Activated naive CD4-positive, alpha-beta T cell treated with anti-CD3 and anti-CD28 coated beads, Interleukin-2, amount 50 U/mL, for 72 hours (primary cell): ENCODE data around the gene GOLGA7B. TPM values are rescaled to one million over a fixed set of nuclear protein-coding genes. Genes with fewer than 3 reads are reported as not detected.

ENCODE experiments used
- ATAC-seq, 2 donors: fragments of 150-1000 bp; cut with Tn5 transposase; 2 replicates each; pipeline ENCODE4 v1.10.0; 2021; ENCODE audit warnings: mild to moderate bottlenecking in 2 of 2, moderate library complexity in 2 of 2
- DNase-seq, 2 donors: peaks; one replicate each; pipeline ENCODE4 v3.0.0; 2021 to 2022; ENCODE audit warnings: low spot score in 2 of 2
- H3K27ac Mint-ChIP-seq, 2 donors: one replicate each; pipeline ENCODE4 v1.8.0; 2022; ENCODE audit warnings: mild to moderate bottlenecking in 2 of 2, mixed read lengths in 2 of 2
- H3K36me3 Mint-ChIP-seq, 2 donors: one replicate each; pipeline ENCODE4 v1.8.0; 2022; ENCODE audit warnings: mixed read lengths in 2 of 2
- H3K9me3 Mint-ChIP-seq, 2 donors: one replicate each; pipeline ENCODE4 v1.8.0; 2022; ENCODE audit warnings: mixed read lengths in 2 of 2
- total RNA-seq, 2 donors: library from RNA; stranded (reverse); gene quantifications; one replicate each; pipeline ENCODE4 v1.2.3, GENCODE V29; 2022

Gene GOLGA7B
- total RNA-seq, 2 donors from 2014 or later: 0.41 to 0.88 TPM

DNA sequence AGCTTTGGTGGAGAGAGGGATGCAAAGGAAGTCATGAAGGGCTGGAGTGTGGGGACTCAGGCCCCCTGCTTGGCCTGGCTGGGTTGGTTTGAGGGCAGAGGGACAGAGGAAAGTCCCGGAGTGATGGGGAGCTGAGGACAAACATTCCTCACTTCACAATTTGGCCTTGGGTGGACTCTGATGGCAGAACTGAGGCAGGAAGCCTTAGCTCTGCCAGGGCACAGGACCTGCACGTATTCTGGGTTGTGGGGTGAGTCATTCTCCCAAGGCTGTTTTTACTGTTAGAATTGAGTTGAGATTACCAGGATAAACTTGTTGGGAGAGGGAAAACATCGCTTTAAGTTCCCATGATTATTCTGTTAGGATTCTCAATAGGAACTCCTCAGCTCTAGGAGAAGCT is 2.6 kb downstream of the GOLGA7B start:
- Mint-ChIP-seq H3K27ac (peak overlapping the region in 1 of 2 donors; percentile 81), H3K36me3 (no peaks in the 10 kb centered on the region), H3K9me3 (no peaks in the 10 kb centered on the region)
- no peak for ATAC-seq
- DNase-seq: no peak

DNA sequence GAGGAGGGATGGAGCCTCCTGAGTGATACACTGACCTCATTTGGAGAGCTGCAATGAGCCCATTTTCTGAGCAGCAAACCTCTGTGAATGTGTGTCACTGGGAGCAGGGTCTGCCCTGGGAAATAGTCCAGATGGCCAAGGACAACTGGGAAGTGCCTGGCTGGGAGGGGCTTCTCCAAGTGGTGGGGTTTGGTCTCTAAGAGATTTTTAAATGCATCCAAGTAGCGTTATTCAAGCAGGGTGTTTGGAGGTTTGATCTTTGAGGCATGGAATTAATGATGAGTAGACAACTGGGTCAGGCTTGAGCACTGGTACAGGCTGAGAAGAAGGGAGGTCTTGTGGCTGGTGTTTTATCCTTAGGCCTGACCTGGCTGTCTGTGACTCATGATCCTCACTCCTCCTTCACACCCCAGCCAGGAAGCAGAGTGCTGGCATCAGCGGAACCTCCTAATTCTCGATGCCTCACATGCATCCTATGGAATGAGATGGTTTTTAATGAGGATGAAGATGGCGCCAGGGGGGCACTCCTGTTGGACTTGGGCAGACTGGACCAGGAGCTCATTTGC is 3.3 kb downstream of the GOLGA7B start:
- no peak for DNase-seq
- Mint-ChIP-seq H3K27ac (no peak overlapping the region), H3K36me3 (no peaks in the 10 kb centered on the region), H3K9me3 (no peaks in the 10 kb centered on the region)
- no peak for ATAC-seq

DNA sequence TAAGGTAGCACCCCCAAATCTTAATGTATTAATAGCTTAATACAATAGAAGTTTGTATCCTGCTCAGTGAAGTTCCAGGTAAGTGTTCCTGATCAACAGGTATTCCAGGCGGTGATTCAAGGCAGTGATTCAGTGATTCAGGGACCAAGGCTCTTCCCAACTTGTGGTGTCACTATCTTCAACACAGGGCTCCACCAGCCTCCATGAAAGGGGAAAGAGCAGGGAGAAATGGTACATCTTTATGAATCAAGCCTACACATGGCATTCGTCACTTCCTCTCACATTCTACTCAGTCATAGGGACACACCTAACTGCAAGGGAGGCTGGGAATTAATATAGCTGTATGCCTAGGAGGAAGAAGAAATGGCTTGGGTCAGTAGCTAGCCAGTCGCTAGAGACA is 5.1 kb downstream of the GOLGA7B start:
- DNase-seq (no peak), ATAC-seq (no peak)
- Mint-ChIP-seq H3K27ac (no peak overlapping the region), H3K36me3 (no peaks in the 10 kb centered on the region), H3K9me3 (no peaks in the 10 kb centered on the region)

DNA sequence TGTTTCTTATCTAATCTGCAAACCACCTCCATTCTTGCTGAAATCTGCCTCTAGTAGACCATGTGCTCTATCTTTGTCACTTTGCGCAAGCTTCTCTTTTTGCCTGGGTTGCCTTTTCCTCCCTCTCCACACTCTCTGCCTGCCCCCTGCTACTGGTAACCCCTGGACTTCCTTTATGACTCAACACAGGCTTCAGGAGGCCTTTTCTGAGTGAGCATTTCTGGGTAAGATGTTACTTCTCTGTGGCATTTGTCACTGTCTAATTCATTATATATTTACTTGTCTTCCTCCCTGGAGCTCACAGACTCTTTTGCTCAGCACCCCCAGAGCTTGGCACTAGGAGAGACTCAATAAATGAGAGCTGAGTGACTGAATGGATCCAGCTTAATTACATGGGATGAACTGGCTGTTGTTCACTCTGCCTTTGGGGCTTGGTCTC is 8.4 kb downstream of the GOLGA7B start:
- no peaks in the 10 kb centered on the region for H3K36me3 Mint-ChIP-seq
- no peaks in the 10 kb centered on the region for H3K9me3 Mint-ChIP-seq
- ATAC-seq (peak; percentile 76 to 90), DNase-seq (no peak)
- H3K27ac Mint-ChIP-seq: peak overlapping the region in 1 of 2 donors; percentile 0

DNA sequence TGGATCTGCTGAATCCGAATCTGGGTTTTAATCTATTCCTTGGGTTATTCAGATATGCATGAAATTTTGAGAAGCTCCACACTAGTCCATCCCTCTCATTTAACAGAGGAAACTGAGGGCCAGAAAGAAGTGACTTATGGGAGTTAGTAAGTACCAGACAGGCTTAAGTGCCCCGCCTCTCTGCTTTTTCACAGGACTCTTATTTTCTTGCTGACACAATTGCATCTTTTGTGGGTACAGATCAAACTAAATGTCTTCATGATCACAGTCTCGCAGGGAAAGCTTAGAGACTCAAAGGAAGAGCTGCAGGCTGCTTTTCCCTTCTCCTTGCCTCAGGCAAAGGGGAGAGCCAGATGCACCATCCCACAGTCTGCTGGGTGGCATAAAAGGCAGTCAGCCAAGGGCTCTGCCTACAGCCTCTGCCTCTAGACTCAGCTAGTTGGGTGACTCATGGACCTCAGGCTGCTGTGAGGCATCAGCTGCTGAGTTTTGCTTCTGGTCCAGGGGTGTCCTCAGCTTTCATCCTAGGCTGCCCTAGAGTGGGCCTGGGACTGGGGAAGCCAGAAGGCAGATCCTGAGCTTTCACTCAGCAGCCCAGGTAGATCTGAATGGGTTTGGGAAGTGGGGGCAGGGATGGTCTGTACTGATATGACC is 11.6 kb downstream of the GOLGA7B start:
- no peak overlapping the region for H3K27ac Mint-ChIP-seq
- ATAC-seq (peak; percentile 62 to 72), DNase-seq (no peak)
- H3K36me3 Mint-ChIP-seq: no peaks in the 10 kb centered on the region
- H3K9me3 Mint-ChIP-seq: no peaks in the 10 kb centered on the region

DNA sequence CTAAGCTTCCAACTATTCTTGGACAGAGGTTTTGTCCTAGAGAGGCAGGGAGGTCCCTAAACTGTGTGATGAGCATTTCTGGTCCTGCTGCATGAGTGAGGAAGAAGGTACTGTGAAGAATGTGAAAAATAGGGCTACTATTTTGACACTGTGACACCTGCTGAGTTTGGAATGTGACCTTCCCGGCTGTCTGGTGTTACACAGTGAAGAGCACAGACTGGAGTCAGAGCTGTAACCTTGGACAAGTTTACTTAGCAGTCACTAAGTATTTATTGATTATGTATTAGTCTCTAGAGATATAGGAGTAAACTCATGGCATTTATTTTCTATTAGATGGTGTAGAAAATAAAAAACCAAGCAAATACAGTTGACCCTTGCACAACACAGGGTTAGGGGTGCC is 12.3 kb downstream of the GOLGA7B start:
- no peak for ATAC-seq
- H3K36me3 Mint-ChIP-seq: no peaks in the 10 kb centered on the region
- H3K27ac Mint-ChIP-seq: no peak overlapping the region
- DNase-seq: no peak
- no peaks in the 10 kb centered on the region for H3K9me3 Mint-ChIP-seq

DNA sequence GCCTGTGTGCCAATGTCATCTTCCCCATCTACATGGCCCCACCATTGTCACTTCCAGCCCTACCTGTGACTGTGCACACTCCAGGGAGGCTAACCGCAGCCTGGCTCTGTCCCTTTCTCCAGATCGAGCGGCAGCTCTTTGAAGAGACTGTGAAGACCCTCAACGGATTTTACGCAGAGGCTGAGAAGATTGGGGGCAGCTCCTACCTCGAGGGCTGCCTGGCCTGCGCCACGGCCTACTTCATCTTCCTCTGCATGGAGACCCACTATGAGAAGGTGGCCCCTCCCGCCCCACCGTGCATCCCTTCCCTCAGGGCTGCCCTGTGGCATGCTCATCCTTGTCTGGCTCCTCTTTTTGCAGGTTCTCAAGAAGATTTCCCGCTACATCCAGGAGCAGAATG is 14.2 kb downstream of the GOLGA7B start:
- no peaks in the 10 kb centered on the region for H3K36me3 Mint-ChIP-seq
- H3K27ac Mint-ChIP-seq: no peak overlapping the region
- no peak for ATAC-seq
- no peak for DNase-seq
- H3K9me3 Mint-ChIP-seq: no peaks in the 10 kb centered on the region

DNA sequence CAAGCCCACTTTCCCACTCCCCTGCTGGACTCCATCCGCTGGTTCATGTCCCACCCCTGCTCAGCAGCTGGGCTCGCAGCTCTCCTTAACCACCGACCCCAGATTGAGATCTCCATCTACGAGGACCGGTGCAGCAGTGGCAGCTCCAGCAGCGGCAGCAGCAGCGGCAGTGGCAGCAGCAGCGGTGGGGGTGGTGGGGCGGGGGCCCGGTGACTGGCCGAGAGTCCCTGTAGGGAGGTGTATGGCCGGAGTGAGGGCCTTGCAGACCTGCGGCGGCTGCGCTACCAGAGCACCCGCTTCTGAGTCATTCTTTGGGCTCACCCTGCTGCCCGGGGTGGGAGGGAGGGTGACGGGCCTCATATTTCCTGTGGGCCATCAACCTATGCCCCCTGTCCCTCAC is 15.8 kb downstream of the GOLGA7B start:
- ATAC-seq (no peak), DNase-seq (no peak)
- H3K36me3 Mint-ChIP-seq: no peaks in the 10 kb centered on the region
- H3K9me3 Mint-ChIP-seq: no peaks in the 10 kb centered on the region
- no peak overlapping the region for H3K27ac Mint-ChIP-seq

DNA sequence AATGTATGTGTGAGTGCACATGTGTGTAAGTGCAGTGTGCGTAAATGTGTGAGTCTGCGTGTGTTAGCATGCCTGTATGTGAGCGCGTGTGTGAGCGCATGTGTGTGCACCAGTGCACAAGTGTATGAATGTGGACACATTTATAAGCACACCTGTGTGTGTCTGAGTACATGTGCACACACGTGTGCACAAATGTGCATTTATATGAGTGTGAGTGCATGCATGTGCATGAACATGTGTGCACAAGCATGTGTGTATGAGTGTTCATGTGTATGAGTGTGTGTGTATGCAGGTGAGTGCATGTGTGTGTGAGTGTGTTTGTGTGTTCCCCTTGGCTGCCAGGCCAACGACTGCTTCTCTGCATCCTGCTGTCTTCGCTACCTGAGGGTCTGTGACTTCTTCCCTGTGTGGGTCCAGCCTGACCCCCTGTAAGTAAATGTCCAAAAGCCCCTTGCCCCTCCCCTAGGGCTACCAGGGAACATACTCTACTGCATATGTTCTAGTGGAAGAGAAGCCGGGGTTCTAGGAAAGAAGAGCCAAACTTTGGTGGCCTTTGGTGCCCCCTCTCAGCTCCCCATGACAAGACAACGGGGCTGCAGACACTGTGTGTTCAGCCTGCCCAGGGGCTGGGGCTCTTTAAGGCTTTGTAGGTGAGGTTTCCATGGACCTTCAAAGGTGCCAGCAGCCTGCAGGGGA is 17.0 kb downstream of the GOLGA7B start:
- DNase-seq: no peak
- H3K9me3 Mint-ChIP-seq: no peaks in the 10 kb centered on the region
- H3K27ac Mint-ChIP-seq: peak overlapping the region in 1 of 2 donors; percentile 46
- ATAC-seq: no peak
- H3K36me3 Mint-ChIP-seq: no peaks in the 10 kb centered on the region

DNA sequence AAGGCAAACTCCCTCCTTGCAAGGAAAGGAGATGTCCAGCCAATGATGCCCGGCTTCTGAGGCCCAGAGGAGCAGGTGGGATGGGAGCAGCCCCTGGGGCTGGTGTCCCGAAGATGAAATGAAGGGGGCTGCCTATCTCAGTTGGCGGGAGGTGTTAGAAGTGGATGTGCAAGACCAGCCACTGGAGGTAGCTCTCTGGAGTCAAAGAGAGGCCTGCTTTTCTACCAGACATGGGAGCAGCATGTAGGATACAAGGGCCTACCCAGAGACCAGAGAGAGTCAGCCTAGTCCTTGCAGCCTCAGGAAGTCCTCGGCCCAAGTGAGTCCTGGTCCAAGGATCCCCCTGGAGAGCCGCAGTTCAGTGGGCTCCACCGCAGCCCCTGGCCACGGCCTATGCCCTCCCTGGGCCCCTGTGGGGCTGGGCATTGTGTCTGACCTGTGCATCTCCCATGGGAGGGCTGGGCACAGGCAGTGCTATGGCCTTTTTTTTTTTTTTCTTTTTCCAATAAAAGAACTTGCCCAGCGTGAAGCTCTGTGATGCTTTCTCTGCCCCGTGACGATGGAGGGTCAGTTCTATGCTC is 17.7 kb downstream of the GOLGA7B start:
- ATAC-seq (no peak), DNase-seq (no peak)
- peak overlapping the region in 1 of 2 donors; percentile 46 for H3K27ac Mint-ChIP-seq
- no peaks in the 10 kb centered on the region for H3K9me3 Mint-ChIP-seq
- H3K36me3 Mint-ChIP-seq: no peaks in the 10 kb centered on the region

DNA sequence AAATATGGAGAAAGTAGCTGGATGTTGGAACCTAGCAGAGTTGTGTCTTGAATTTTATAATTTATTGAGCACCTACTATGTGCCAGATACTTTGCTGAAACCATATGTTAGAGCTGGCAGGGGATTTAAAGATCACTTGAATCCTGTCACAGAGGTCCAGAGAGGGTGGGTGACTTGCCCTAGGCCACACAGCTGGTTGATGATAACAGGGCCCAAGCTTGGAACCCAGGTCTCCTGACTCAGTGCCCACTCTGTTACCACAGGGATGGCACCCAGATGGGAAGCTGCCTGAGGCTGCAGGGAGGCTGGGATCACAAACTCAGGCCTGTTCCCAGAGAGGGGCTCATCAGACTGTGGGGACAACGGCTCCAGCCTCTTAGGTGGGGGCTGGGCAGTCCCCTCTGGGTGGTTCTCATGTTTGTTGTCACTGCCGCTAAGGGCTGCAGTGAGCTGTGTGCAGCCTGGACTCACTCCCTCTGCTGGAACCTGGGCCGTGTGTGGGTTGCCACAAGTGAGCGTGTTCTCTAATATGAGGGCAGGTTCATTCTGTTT is 18.6 kb downstream of the GOLGA7B start:
- H3K36me3 Mint-ChIP-seq: no peaks in the 10 kb centered on the region
- H3K27ac Mint-ChIP-seq: no peak overlapping the region
- no peak for ATAC-seq
- H3K9me3 Mint-ChIP-seq: no peaks in the 10 kb centered on the region
- no peak for DNase-seq

DNA sequence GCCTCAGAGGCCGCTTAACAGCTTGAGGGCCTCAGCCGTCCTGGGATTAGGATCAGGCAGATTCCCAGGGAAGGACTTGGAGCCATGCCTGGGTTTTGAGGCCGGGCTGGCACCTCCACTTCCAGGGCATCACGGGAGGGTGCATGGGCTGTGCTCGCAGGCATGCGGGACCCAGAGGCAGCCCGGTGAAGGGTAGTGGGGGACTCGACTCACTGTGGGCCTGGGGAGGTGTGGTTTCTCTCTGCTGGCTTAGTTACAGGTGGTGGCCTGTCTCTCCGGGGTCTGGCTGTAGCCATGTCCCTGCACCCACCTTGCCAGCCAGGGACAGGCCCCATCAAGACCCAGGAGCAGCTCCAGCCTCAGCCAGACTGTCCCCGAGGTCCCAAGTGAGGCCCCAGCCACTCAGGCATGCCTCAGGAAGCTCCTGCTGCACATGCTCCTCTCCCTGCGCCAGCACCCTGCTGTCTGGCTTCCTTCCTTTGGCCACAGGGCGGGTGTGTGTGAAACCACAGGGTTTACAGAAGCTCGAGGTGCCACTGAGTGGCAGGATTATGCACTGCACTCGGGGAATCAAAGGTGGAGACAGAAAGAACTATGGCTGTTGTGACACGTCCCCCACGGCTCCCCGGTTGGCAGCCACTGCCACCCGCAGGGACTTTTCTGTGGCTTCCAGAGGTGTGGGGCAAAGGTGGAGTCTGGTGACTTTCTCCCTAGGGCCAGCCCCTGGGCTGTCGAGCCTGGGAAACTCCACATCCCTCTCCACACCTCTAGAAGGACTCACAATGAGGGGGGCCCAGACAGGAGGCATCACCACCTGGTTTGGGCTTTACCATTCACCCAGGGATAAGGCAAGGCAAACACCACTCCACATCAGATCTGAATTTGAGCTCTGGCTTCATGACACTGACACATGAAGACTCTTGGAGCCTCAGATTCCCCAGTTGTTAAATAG is 19.7 kb downstream of the GOLGA7B start:
- DNase-seq (peak; percentile 78 to 86), ATAC-seq (peak; percentile 99)
- Mint-ChIP-seq H3K36me3 (no peaks in the 10 kb centered on the region), H3K27ac (peak overlapping the region; percentile 82 to 85), H3K9me3 (no peaks in the 10 kb centered on the region)

DNA sequence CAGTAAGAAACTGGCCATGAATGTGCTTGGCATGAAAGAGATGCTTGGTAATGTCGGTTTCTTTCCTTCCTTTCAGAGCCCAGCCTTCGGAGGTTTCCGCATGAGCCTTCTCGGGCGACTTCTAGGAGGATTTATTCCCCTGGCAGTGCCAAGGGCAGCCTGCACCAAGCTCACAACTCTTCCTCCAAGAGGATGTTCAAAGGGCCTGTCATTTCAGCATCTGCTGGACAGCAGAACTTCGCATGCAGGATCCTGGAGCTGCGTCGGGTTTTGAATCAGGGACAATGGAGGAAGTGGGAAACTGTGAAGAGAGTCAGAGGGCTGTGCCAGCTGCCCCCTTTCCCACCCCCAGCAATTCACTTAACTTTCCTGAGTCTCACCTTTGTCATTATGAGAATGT is 21.3 kb downstream of the GOLGA7B start:
- ATAC-seq: no peak
- Mint-ChIP-seq H3K27ac (no peak overlapping the region), H3K9me3 (no peaks in the 10 kb centered on the region), H3K36me3 (no peaks in the 10 kb centered on the region)
- no peak for DNase-seq

DNA sequence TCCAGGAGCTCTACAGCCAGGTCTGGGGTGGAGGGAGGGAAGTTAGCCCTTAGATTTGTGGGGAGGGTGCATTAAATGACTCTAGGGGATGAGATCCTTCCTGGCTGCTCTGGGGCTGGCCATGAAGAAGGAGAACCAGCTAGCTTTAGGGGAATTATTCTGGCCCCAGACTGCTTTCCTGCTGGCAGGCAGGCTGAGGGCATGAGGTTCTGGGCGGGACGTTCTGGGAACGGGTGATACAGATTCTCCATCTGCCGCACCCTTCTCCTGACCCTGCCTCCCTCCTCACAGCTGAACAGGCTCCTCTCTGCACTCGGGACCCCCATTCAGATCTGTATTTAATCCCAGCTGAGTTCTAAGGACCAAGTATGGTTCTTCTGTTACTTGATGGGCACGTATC is 23.9 kb downstream of the GOLGA7B start:
- ATAC-seq (no peak), DNase-seq (no peak)
- Mint-ChIP-seq H3K9me3 (no peaks in the 10 kb centered on the region), H3K36me3 (no peaks in the 10 kb centered on the region), H3K27ac (no peak overlapping the region)

DNA sequence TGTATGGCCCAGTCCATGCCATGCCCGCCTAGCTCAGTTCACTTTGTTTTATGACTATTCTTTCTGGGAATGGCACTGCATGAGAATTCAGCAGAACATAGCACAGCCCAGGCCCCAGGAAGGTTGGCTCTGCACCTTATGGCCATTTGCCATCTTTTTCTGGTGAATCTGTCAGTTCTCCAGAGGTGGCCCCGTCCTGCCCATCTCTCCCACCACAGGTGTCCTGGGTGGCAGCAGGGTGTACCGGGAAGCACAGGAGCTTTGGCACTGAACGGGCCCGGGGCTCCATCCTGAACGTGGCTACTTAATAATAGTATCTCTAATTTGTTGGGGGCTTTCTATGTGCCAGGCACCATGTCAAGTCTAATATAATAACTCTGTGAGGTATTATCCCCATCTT is 24.7 kb downstream of the GOLGA7B start:
- ATAC-seq: no peak
- H3K36me3 Mint-ChIP-seq: no peaks in the 10 kb centered on the region

DNA sequence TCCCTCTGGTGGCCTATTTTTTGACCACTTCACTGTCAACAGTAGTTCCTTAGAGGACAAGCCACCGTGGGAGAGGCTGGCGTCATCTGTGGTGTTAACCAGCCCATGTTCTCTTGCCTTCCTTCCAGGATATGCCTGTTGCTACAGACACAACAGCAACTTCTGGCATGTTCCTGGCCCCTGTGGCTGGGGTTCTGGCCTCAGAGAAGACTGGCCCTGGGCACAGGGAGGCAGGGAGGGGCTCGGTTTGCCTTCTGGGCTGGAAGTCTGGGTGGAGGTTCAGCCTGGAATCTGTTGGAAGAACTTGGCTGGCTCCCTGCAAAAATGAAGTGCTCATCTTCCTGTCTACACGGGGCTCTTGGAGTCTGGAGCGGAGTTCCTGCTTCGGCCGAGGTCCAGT is 25.7 kb downstream of the GOLGA7B start:
- ATAC-seq (no peak), DNase-seq (no peak)
- Mint-ChIP-seq H3K27ac (no peak overlapping the region), H3K36me3 (no peaks in the 10 kb centered on the region), H3K9me3 (peaks cover 0 to 5% of the 10 kb centered on the region in 2 donors)

More for the DNA sequence above, 24.7 kb downstream of the GOLGA7B start:
- Mint-ChIP-seq H3K9me3 (peaks cover 0 to 4% of the 10 kb centered on the region in 2 donors), H3K27ac (no peak overlapping the region)
- no peak for DNase-seq
